Astrocyte (in vitro differentiated cells and primary cell): ENCODE data around the gene TNKS1BP1. TPM values are rescaled to one million over a fixed set of nuclear protein-coding genes. Genes with fewer than 3 reads are reported as not detected.

Experiments used
- DNase-seq: peaks from one replicate; pipeline ENCODE4 v3.0.0-alpha.2; 2010; ENCODE audit warnings: low read depth
- FAIRE-seq: peaks from 2 replicates; lab custom pipeline; 2011; peaks lifted over from hg19 to GRCh38; lab: Jason Lieb, UNC
- H2AFZ ChIP-seq: 2 replicates; pipeline ENCODE4 v1.6.0; 2012; ENCODE audit warnings: low read depth, low read length, inconsistent platforms
- H3K27ac ChIP-seq: 2 replicates; pipeline ENCODE4 v1.5.1; 2011; ENCODE audit warnings: low read depth, low read length, inconsistent platforms
- H3K27me3 ChIP-seq: 2 replicates; pipeline ENCODE4 v1.6.0; 2011; ENCODE audit warnings: low read length, inconsistent platforms; ENCODE audit not compliant: insufficient read depth
- H3K36me3 ChIP-seq: 2 replicates; pipeline ENCODE4 v1.5.1; 2011; ENCODE audit warnings: low read length, inconsistent platforms; ENCODE audit not compliant: insufficient read depth
- H3K4me1 ChIP-seq: 2 replicates; pipeline ENCODE4 v1.5.1; 2011; ENCODE audit warnings: low read length, inconsistent platforms; ENCODE audit not compliant: insufficient read depth
- H3K4me2 ChIP-seq: 2 replicates; pipeline ENCODE4 v1.6.0; 2012; ENCODE audit warnings: low read length, inconsistent platforms
- H3K4me3 ChIP-seq: 2 replicates; pipeline ENCODE4 v1.5.1; 2011; ENCODE audit warnings: low read depth, mild to moderate bottlenecking, low read length, inconsistent platforms; ENCODE audit not compliant: insufficient read depth
- H3K79me2 ChIP-seq: 2 replicates; pipeline ENCODE4 v1.6.0; 2012; ENCODE audit warnings: mild to moderate bottlenecking, low read length, inconsistent platforms; ENCODE audit not compliant: insufficient read depth
- H3K9ac ChIP-seq: 2 replicates; pipeline ENCODE4 v1.6.0; 2012; ENCODE audit warnings: mild to moderate bottlenecking, low read length, inconsistent platforms
- H3K9me3 ChIP-seq: 2 replicates; pipeline ENCODE4 v1.5.1; 2012; ENCODE audit warnings: low read depth, mild to moderate bottlenecking, low read length, inconsistent platforms; ENCODE audit not compliant: insufficient read depth
- H4K20me1 ChIP-seq: 2 replicates; pipeline ENCODE4 v1.6.0; 2012; ENCODE audit warnings: low read length, inconsistent platforms; ENCODE audit not compliant: insufficient read depth
- H3K27ac Mint-ChIP-seq: one replicate; pipeline ENCODE4 v1.8.0; 2021; ENCODE audit warnings: mild to moderate bottlenecking, mixed read lengths; ENCODE audit not compliant: unreplicated experiment
- H3K27me3 Mint-ChIP-seq: one replicate; pipeline ENCODE4 v1.8.0; 2021; ENCODE audit warnings: low read depth, mixed read lengths; ENCODE audit not compliant: unreplicated experiment
- H3K36me3 Mint-ChIP-seq: one replicate; pipeline ENCODE4 v1.8.0; 2021; ENCODE audit warnings: low read depth, mixed read lengths; ENCODE audit not compliant: unreplicated experiment
- H3K4me1 Mint-ChIP-seq: one replicate; pipeline ENCODE4 v1.8.0; 2021; ENCODE audit warnings: low read depth, mixed read lengths; ENCODE audit not compliant: unreplicated experiment
- H3K4me3 Mint-ChIP-seq: one replicate; pipeline ENCODE4 v1.8.0; 2021; ENCODE audit warnings: mild to moderate bottlenecking, moderate library complexity, mixed read lengths; ENCODE audit not compliant: unreplicated experiment
- H3K9me3 Mint-ChIP-seq: one replicate; pipeline ENCODE4 v1.8.0; 2021; ENCODE audit warnings: mild to moderate bottlenecking, mixed read lengths; ENCODE audit not compliant: unreplicated experiment
- CTCF ChIP-seq: IDR thresholded peaks from 2 replicates; pipeline ENCODE4 v1.5.1; 2011; ENCODE audit warnings: low read depth, mild to moderate bottlenecking, inconsistent platforms, low read length, moderate library complexity; ENCODE audit not compliant: insufficient read depth
- EZH2 ChIP-seq: IDR thresholded peaks from 2 replicates; pipeline ENCODE4 v1.6.1; 2012; ENCODE audit warnings: mild to moderate bottlenecking, low read length, inconsistent platforms; ENCODE audit not compliant: insufficient read depth
- total RNA-seq: library from RNA; stranded (reverse); gene quantifications from 2 replicates; pipeline ENCODE4 v1.2.1, GENCODE V29; 2021

Gene TNKS1BP1
- total RNA-seq, 1 donor from 2014 or later, result 149 TPM

- H3K27ac ChIP-seq, result no peak overlapping the region
Measured at GRCh38 chr11:57360991-57361390, 36.2 kb upstream of the TNKS1BP1 start.

GRCh38 chr11:57359896-57360690 lies 35.3 kb upstream of the TNKS1BP1 start:
- no peak overlapping the region for H3K27ac Mint-ChIP-seq

More at GRCh38 chr11:57360991-57361390, 36.2 kb upstream of the TNKS1BP1 start:
- Histone ChIP-seq H3K4me2 (no peak overlapping the region), H3K9me3 (no peaks in the 10 kb centered on the region), H3K79me2 (no peaks in the 10 kb centered on the region), H3K27me3 (peaks cover 12% of the 10 kb centered on the region), H3K36me3 (no peaks in the 10 kb centered on the region), H2AFZ (no peak overlapping the region), H3K9ac (no peak overlapping the region), H3K4me3 (no peak overlapping the region), H4K20me1 (no peaks in the 10 kb centered on the region), H3K4me1 (no peaks in the 10 kb centered on the region)
- H3K27me3 Mint-ChIP-seq, result peaks cover 48% of the 10 kb centered on the region
- H3K27ac Mint-ChIP-seq, result no peak overlapping the region
- DNase-seq (no peak), FAIRE-seq (no peak)
- H3K36me3 Mint-ChIP-seq, result peaks cover 3% of the 10 kb centered on the region
- no peak for TF ChIP-seq EZH2
- TF ChIP-seq CTCF, result no peak
- H3K9me3 Mint-ChIP-seq, result peaks cover 13% of the 10 kb centered on the region
- no peak overlapping the region for H3K4me3 Mint-ChIP-seq
- H3K4me1 Mint-ChIP-seq, result no peaks in the 10 kb centered on the region

More at GRCh38 chr11:57359896-57360690, 35.3 kb upstream of the TNKS1BP1 start:
- H3K9me3 Mint-ChIP-seq, result peaks cover 13% of the 10 kb centered on the region
- FAIRE-seq (no peak), DNase-seq (no peak)
- no peaks in the 10 kb centered on the region for H3K4me1 ChIP-seq
- H3K4me1 Mint-ChIP-seq, result no peaks in the 10 kb centered on the region
- no peaks in the 10 kb centered on the region for H3K9me3 ChIP-seq
- H3K9ac ChIP-seq, result no peak overlapping the region
- H2AFZ ChIP-seq, result no peak overlapping the region
- H4K20me1 ChIP-seq, result no peaks in the 10 kb centered on the region
- H3K4me3 Mint-ChIP-seq, result no peak overlapping the region
- H3K27me3 Mint-ChIP-seq, result peaks cover 44% of the 10 kb centered on the region
- peaks cover 14% of the 10 kb centered on the region for H3K27me3 ChIP-seq
- peaks cover 3% of the 10 kb centered on the region for H3K36me3 Mint-ChIP-seq
- TF ChIP-seq CTCF (no peak), EZH2 (no peak)
- no peaks in the 10 kb centered on the region for H3K79me2 ChIP-seq
- H3K4me3 ChIP-seq, result no peak overlapping the region
- H3K27ac ChIP-seq, result no peak overlapping the region
- no peaks in the 10 kb centered on the region for H3K36me3 ChIP-seq
- no peak overlapping the region for H3K4me2 ChIP-seq
